GM19324 (cell line): ENCODE measurements around the gene CAPN8.

Source experiments
- ATAC-seq: cut with Tn5 transposase; IDR thresholded peaks from one replicate; pipeline ENCODE4 v1.9.1; 2021; ENCODE audit warnings: mild to moderate bottlenecking, moderate library complexity; ENCODE audit not compliant: unreplicated experiment, low FRiP score

Gene CAPN8

GRCh38 chr1:223665592-223666312 is at the start of gene CAPN8:
CAPN8 (minus strand) TSS chr1:223665701; CDS start chr1:223665646, 55 bp downstream.
- ATAC-seq, result no peak

GRCh38 chr1:223714849-223715603 is 49.5 kb upstream of the CAPN8 start:
- ATAC-seq, result no peak

DNA sequence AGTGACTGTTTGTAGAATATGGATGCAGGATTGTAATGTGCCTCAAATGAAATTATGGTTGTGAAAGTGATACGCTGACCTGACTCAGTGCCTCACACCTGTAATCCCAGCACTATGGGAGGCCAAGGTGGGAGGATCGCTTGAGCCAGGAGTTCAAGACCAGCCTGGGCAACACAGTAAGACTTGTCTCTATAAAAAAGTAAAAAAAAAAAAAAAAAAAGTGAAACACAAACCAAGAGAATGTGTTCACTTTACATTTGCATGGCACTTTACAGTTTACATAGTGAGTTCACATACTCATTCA is 48.9 kb upstream of the CAPN8 start:
- no peak for ATAC-seq

- ATAC-seq, result no peak
Observed at GRCh38 chr1:223713546-223714420, 48.3 kb upstream of the CAPN8 start.

DNA sequence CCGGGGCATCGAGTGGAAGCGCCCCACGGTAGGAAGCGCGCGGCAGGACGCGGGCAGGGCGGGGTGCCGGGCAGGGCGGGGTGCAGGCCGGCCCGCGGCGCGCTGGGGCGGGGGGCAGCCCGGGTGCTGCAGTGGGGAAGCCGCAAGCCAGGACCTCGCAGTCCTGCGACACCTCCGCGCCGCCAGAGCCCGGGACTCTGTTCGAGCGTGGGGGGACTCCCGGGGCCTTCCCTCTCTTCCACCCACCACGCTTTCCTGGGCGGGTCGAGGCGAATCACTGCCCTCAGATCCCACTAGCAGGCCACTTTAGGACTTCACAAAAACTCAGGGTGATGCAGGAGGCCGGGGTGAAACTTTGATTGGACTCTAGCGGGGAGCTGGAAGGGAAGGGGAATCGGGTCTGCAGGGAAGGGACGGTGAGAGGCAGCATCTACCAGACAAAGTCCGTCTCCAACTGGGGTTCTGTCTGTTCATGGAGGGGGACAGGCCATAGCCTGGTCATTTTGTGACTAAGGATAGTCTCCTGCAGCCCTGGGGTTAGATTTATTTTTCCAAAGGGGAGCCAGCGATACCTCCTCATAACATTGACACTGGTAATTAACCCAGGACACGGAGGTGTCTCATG is 47.5 kb upstream of the CAPN8 start:
- peak; percentile 32 for ATAC-seq

GRCh38 chr1:223712194-223712849 is 46.8 kb upstream of the CAPN8 start, which contains the start of gene CAPN2:
CAPN2 (plus strand) TSS chr1:223712539; CDS start chr1:223712641, 102 bp downstream.
- ATAC-seq, result peak; percentile 68

- ATAC-seq, result no peak
Observed at GRCh38 chr1:223711747-223712193, 46.3 kb upstream of the CAPN8 start.

DNA sequence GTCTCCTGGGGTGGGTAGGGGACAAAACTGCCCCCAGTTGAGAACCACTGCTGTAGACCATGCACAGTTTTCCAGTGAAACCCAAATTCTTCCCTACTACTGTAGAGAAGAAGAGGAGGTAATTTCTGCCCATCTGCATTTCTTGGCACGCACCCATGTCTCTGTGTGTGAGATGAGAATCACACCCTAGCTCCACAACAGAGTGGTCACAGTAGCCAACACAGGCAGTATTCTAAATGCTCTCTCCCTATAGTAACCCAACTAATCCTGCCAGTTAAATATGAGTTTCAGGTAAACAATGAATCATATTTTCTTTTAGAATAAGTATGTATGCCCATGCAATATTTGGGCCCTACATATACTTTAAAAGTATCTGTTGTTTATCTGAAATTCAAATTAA is 45.7 kb upstream of the CAPN8 start:
- no peak for ATAC-seq

DNA sequence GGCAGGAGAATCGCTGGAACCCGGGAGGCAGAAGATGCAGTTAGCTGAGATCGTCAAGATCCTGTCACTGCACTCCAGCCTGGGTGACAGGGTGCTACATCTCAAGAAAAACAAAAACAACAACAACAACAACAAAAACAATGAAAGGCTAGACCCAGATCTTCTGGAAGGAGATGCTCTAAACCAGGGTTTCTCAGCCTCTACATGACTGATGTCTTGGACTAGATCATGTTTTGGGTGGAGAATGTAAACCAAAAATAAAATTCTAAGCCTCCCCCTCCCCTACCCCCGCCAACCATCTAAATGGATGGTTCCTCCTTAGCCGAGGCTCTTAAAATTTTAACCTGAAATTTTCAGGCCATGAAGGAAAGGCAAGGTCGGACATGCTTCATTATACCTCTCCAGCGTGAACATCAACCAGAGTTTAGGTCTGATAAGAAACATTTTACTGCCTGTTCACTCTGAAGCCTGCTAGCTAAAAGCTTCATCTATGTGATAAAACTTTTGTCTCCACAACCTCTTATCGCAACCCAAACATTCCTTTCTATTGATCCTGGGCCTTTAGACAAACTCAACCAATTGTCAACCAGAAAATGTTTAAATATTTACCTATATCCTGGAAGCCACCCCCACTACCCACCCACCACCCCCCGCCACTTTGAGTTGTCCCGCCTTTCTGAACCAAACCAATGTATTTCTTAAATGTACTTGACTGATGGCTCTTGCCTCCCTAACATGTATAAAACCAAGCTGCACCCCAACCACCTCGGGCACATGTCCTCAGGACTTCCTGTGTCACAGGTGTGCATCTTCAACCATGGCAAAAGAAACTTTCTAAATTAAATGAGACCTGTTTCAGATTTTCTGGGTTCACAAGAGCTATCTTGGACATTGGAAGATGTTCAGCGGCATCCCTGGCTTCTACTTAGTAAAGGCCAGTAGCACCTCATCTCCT is 45.0 kb upstream of the CAPN8 start:
- ATAC-seq, result no peak

DNA sequence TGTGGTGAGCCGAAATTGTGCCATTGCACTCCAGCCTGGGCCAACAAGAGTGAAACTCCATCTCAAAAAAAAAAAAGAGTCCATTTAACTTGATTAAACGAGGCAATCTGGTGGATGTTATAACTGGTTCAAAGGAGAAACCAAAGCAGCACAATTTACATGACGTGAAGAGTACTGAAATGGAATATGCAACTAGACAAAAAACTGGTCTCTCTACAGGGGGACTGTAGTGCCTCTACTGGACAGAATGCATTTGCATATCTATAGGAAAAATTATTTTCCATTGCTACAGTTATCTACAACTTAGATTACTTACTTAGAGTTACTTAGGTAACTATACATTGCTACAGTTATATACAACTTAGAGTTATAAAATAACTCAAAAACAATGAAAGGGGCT is 44.1 kb upstream of the CAPN8 start:
- ATAC-seq, result no peak

GRCh38 chr1:223708651-223709268 is 43.3 kb upstream of the CAPN8 start:
- ATAC-seq, result no peak

- no peak for ATAC-seq
Observed at GRCh38 chr1:223708001-223708359, 42.5 kb upstream of the CAPN8 start.

DNA sequence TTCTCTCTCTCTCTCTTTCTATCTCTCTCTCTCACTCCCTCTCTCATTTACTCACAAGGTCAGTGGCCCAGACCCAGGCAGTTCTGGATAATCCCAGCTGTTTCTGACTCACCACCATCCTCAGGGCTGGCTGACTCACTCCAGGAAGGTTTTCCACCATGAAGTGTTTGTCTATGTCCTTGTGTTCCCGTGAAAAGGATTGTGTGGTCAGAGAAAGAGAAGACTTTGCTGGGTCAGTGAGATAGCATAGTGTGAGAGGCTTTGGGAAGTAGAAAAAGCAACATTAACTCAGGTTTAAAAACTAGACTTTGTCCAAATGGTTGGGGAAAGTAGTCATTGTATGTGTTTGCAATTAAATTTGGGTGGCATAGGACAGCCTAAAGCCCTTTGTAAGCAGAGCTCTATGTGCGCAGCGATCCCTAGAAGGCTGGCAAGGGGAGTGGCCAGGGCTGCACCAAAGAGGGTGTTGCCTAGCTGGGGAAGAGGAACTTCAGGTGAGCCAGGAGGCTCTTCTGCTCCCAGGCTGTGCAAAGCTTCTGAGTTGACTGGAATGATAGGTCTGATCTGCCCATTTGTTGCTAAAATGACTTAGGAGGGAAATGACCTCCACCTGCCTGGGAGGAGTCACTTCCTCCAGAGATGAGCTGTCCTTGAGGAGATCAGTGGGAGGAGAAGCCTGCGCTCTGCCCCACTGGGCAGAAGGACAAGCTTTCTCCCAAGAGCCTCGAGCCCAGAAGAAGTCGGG is 41.9 kb upstream of the CAPN8 start:
- no peak for ATAC-seq

GRCh38 chr1:223706077-223706973 is 40.8 kb upstream of the CAPN8 start:
- ATAC-seq, result no peak

- ATAC-seq, result no peak
Observed at GRCh38 chr1:223704921-223705878, 39.7 kb upstream of the CAPN8 start.

- no peak for ATAC-seq
Observed at GRCh38 chr1:223703668-223704013, 38.1 kb upstream of the CAPN8 start.
